ENCODE measurements around the gene ZMAT5.

Gene ZMAT5

DNA sequence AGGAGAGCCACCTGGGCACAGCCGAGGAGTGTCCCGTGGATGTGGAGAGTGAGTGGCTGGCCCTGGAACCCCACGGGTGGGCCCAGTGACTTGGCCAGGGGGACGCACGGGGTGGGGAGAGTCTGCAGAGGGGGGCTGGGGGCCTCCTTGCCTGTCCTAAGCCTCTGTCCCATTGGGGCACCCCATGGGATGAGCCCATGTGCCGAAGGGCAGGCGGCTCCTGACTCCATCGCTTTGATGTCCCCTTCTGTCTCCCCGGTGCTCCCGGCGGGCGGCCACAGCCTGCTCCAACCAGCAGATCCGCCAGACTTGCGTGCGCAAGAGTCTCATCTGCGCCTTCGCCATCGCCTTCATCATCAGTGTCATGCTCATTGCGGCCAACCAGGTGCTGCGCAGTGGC is 37.6 kb downstream of the ZMAT5 start:
- no peak for DNase-seq (ENCODE audit: low spot score)

DNA sequence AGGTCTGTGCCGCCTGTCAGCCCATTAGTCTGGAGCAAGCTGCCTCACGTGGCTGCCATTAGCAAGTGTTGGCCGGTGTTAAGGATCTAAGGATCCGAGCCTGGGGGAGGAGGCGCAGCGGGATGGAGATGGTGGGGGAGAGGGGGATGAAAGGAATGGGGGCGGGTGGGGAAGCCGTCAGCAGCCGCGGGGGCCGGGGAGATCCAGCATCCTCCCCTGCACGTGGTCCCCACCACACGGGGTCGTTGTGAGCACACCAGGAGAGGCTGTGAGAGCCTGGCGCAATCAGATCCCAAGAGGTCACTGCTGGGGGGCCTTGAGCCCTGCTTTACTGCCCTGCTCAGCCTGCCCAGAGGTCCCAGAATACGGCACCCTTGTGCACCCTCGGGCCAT is 39.7 kb downstream of the ZMAT5 start:
- DNase-seq (ENCODE audit: low spot score), result no peak

GRCh38 chr22:29726512-29727130 is 40.2 kb downstream of the ZMAT5 start:
- DNase-seq (ENCODE audit: low spot score), result no peak

DNA sequence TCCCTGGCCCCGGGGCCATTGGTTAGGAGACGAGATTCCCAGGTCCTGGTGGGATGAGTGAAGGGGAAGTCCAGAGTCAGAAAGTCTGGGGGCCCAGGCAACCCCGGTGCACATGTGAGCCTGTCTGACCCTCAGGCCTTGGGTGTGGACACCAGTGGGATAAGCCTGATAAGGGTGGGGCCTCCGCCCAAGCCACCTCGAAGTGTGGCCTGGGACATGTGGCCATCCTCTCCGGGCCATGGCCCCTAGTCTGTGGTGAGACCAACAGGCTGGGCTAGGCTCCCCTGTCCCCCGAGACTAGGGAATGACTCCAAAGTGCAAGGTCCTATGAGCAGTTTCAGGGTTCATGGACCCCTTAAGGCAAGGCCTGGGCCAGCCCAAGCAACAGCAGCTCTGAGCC is 40.7 kb downstream of the ZMAT5 start:
- no peak for DNase-seq (ENCODE audit: low spot score)

DNA sequence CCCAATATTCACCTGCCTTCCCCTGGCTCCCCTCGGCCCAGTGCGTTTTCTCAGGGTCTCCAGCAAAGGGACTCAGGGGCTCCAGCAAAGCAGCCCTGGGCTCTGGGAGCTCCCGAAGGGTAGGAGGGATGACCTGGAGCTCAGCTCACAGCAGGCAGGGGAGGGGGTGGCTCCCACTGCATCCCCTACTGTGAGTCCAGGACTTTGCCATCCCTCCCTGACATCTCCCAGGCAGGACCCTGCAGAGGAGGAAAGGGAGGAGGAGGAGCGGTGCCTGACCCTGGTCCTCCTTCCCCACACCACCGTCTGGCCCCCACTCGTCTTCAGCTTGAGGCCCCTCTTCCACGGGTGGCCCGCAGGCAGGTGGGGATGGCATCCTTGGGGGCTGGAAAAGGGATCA is 42.0 kb downstream of the ZMAT5 start:
- no peak for DNase-seq (ENCODE audit: low spot score)

DNA sequence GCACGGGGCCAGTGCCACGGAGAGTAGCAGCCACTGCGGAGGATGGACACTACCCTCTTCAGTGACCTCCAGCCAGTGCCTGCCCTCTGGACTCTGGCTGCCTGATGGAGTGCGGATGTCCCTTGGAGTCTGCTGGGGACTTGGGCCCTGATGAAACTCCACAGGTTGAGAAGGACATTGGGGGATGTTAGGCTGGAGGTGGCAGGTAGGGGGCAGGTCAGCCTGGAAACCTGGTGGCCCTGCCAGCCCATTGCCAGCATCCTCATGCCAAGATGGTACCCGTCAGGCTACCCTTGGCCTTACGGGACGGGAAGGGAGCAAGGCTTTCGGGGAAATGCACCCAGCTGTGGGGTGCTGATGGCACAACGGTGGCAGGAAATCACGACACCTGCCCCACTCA is 43.0 kb downstream of the ZMAT5 start:
- no peak for DNase-seq (ENCODE audit: low spot score)

DNA sequence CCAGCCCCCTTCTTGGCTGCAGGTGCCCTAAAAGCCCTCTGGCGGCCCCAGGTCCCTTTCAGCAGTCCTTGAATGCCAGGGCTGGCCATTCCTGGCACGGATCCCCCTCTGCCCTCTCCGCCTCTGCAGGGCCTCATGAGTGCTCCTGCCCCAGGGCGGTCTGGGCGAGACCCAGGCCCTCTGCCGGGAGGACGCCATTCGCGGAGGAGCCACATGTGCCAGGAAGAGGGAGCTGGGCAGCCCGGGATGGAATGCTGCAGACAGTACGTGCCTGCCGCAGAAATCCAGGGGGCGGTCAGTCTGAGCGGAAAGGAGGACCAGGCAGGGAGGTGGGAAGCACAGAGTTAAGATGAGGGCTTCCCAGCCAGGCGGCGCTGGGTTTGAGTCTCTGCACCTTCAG is 44.2 kb downstream of the ZMAT5 start:
- DNase-seq (ENCODE audit: low spot score), result no peak

DNA sequence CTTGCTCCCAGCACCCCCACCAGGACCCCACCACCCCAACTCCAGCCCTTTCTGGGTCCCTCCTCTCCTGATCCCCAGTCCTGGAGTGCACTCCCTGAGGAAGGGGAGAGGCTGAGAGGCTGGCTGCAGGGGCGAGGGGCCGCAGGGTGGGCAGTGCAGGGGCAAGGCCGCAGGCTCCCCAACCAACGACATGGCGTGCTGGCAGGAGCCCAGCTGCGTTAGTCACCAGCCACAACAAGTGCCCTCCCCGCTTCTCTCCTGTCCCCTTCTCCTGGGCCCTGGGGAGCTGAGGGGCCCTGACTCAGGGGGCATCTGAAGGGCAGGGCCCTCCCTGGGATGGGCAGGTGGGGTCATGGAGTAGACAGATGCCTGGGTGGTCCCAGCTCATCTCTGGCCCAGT is 44.7 kb downstream of the ZMAT5 start:
- DNase-seq (ENCODE audit: low spot score), result no peak

DNA sequence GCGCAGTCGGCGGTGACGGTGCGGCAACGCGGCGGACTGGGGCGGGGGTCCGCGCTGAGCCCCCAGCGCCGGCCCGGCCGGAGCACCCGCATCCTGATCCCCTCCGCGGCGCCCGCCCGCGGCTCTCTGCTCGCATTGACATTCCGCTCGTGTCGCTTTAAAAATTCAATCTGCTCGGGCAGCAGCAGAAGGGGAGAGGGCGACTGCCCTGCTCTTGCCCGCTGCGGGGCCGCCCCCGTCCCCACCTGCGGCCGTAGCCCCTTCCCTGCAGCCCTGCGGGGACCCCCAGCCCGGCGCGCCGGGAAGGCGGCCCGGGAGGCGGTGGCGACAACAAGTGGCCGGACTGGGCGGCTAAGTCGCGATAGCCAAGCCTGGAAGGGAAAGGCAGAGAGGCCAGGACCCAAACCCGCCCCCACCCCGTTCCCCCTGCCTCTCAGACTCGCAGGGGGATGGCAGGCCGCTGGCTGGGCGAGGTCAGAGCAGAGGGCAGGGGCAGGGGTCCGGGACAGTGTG is 45.9 kb downstream of the ZMAT5 start:
- DNase-seq (ENCODE audit: low spot score), result no peak

GRCh38 chr22:29719899-29720645 is 46.7 kb downstream of the ZMAT5 start, which contains the start of gene CABP7:
CABP7 (plus strand) TSS chr22:29720003; CDS start chr22:29720425, 422 bp downstream.
- DNase-seq (ENCODE audit: low spot score), result no peak

DNA sequence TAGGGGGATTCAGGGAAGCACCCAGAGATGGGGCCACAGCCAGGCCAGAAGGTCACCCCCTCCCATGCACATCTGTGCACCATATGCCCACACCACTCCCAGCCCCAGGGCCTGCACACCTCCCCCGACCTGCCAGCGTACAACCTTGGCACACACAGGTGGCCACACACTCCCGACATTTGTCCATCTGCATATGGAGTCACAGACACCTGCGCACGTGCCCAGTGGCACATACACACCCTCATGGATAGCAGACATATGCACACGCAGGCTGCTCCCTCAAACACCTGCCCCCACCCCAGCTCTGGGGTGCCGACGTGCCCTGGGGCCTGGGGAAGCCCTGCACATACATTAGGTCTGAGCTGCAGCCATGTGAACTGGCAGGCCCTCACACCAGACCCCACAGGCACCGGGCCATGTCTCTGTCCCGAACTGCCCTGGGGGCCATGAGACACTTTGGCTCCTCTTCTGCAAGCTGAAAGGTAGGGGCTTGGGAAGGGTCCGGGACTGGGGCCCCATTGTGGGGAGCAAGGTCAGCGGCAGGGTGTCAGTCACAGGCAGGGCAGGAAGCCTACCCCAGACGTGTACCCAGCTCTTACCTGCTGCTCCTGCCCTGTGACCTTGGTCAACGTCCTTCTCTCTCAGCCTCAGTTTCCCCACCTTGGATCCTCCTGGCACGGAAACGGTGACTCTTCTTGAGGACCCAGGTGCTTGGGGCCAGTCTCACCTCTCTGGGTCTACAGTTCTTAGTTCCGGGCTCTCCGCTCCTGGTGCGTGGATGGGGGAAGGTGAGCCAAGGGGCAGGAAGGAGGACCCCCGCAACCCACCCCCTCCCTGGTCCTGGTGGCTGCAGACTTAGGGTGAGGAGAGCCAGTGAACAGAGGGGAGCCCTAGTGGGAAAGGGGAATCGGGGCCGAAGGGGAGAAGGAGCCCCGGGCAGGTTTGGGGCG is 47.6 kb downstream of the ZMAT5 start:
- DNase-seq (ENCODE audit: low spot score), result no peak

DNA sequence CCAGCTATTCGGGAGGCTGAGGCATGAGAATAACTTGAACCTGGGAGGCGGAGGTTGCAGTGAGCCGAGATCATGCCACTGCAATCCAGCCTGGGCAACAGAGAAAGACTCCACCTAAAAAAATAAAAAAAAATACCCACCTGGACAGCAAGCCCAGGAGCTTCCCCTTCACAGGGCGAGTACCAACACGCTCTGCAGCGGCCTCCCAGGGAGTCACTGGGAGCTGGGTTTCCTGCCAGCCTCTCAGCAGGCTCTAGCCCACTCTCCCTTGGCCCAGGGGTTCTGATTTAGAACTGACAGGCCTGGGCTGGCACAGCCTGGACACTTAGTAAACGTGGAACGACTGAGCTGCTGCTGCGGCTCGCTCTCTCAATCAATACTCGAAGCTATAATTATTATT is 49.0 kb downstream of the ZMAT5 start:
- DNase-seq (ENCODE audit: low spot score), result no peak

GRCh38 chr22:29716814-29717545 is 49.8 kb downstream of the ZMAT5 start:
- DNase-seq (ENCODE audit: low spot score), result peak; percentile 80

DNA sequence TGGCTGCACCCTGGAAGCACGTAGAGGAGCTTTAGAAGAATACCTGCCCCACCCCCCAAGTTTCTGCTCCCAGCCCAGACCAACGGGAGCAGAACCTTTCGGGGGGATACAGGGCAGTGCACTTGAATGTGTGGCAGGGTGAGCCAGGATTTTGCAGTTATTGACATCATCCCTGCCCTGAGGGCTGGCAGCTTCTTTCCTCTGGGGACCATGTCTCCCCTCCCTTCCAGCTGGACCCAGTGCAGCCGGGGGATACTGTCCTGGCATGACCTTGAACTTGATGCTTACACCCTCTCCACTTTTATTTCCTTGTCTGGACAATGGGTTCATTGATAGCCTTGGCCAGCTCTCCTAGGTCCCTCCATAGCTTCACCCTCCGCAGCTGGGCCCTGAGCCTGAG is 51.1 kb downstream of the ZMAT5 start:
- no peak for DNase-seq (ENCODE audit: low spot score)

- DNase-seq (ENCODE audit: low spot score), result no peak
Measured at GRCh38 chr22:29715240-29715639, 51.6 kb downstream of the ZMAT5 start.

GRCh38 chr22:29713156-29713727 is 53.6 kb downstream of the ZMAT5 start:
- DNase-seq (ENCODE audit: low spot score), result no peak

DNA sequence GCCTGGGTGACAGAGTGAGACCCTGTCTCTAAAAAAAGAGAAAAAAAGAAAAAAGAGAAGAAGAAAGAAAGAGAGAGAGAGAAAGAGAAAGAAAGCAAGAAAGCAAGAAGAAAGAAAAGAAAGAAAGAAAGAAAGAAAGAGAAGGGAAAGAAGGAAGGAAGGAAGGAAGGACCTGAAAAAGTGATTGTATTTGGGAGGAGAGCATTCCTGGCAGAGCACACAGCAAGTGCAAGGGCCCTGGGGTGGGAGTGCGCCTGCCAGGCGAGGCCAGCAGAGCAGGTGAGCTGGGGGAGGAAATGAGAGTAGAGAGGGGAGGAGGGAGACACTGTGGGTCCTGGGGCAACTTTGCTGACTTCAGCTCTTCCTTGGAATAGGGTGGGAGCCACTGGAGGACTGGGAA is 54.7 kb downstream of the ZMAT5 start:
- DNase-seq (ENCODE audit: low spot score), result no peak

GRCh38 chr22:29710922-29711593 is 55.7 kb downstream of the ZMAT5 start:
- DNase-seq (ENCODE audit: low spot score), result no peak

- DNase-seq (ENCODE audit: low spot score), result no peak
Measured at GRCh38 chr22:29710193-29710592, 56.6 kb downstream of the ZMAT5 start.

DNA sequence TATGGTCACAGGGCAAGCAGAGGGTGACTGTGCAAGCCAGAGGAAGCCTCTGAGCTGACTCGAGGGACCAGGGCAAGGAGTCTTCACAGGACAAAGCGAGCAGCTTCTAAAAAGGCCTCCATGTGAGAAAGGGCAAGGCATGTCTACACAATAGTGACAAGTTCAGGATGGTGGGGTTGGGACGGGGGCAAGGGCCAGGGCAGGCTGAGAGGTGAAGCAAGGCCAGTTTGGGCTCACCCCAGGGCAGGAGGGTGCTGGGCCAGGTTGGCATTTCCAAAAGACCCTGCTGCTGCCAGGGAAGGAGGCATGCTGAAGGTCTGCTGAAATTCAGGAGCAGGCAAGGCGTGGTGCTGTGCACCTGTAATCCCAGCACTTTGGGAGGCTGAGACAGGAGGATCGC is 59.3 kb downstream of the ZMAT5 start:
- no peak for DNase-seq (ENCODE audit: low spot score)

DNA sequence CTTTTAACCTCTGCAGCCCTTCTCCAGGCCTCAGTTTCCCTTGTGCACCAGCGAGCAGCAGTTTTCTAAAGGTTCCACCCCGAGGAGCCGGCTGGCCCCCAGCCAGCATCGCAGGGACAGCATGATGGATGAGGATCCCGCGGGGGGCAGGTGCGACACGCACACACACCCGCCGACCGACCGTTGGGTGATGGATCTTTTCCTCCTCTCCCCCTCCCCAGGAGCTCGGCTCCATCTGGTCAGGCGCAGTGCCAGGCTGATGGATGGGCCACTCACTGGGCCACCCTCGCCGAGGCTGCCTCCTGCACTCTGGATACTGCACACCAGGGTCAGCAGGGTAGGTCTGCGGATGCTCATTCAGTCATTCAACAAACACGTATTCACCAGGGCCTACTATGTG is 59.8 kb downstream of the ZMAT5 start:
- no peak for DNase-seq (ENCODE audit: low spot score)
